OCI-LY7 (cell line): Measurements from ENCODE around the gene FLG. TPM values are rescaled to one million over a fixed set of nuclear protein-coding genes. Genes with fewer than 3 reads are reported as not detected.
A peak's percentile ranks its signal among the peaks of the same experiment; 100 is the strongest.

Experiments used
- BruUV-seq: library from RNA; stranded (reverse); fragments of 400-500 nt; replicated peaks from 2 replicates; lab custom pipeline; 2021; lab: Mats Ljungman, UMichigan
- CTCF ChIA-PET: fragments of 300-600 bp; sonication (Branson Sonifier 250); formaldehyde crosslinking; loops from one replicate; lab custom pipeline; 2022; ENCODE audit warnings: antibody characterized with exemption; ENCODE audit not compliant: unreplicated experiment; lab: Charles Lee
- POLR2A ChIA-PET: fragments of 300-600 bp; sonication (Branson Sonifier 250); formaldehyde crosslinking; loops from one replicate; lab custom pipeline; 2022; ENCODE audit warnings: antibody characterized with exemption; lab: Charles Lee
- DNase-seq: peaks from one replicate; pipeline ENCODE4 v3.0.0-alpha.2; 2015; ENCODE audit warnings: low spot score
- H2AFZ ChIP-seq: fragments of 200-600 bp; sonication (generic), shearing (Covaris generic); 2 replicates; pipeline ENCODE4 v1.6.1; 2014; ENCODE audit warnings: mild to moderate bottlenecking, antibody characterized with exemption, low read length, moderate library complexity
- H3K27ac ChIP-seq: fragments of 200-600 bp; sonication (generic); 2 replicates; pipeline ENCODE4 v1.5.1; 2014; ENCODE audit warnings: mixed run types, low read depth, mild to moderate bottlenecking, moderate library complexity, low read length, inconsistent platforms; ENCODE audit not compliant: poor library complexity, severe bottlenecking
- H3K36me3 ChIP-seq: fragments of 200-600 bp; sonication (generic); 2 replicates; pipeline ENCODE4 v1.6.1; 2014; ENCODE audit warnings: mild to moderate bottlenecking, antibody characterized with exemption, low read length, moderate library complexity, mixed read lengths; ENCODE audit not compliant: insufficient read depth
- H3K4me1 ChIP-seq: fragments of 200-600 bp; sonication (generic); 2 replicates; pipeline ENCODE4 v1.5.1; 2014; ENCODE audit warnings: mild to moderate bottlenecking, low read length; ENCODE audit not compliant: insufficient read depth, poor library complexity, severe bottlenecking
- H3K4me2 ChIP-seq: fragments of 200-600 bp; sonication (generic); 2 replicates; pipeline ENCODE4 v1.6.1; 2014; ENCODE audit warnings: mild to moderate bottlenecking, low read length
- H3K4me3 ChIP-seq: fragments of 200-600 bp; sonication (generic); 2 replicates; pipeline ENCODE4 v1.5.1; 2014; ENCODE audit warnings: mild to moderate bottlenecking, low read depth, low read length; ENCODE audit not compliant: poor library complexity, severe bottlenecking
- H3K79me2 ChIP-seq: fragments of 200-600 bp; sonication (generic); 2 replicates; pipeline ENCODE4 v1.6.1; 2016; ENCODE audit warnings: low read depth, mild to moderate bottlenecking, low read length, moderate library complexity, mixed read lengths; ENCODE audit not compliant: insufficient read depth
- H3K9me2 ChIP-seq: fragments of 200-600 bp; sonication (generic); 2 replicates; pipeline ENCODE4 v1.6.1; 2016; ENCODE audit warnings: mild to moderate bottlenecking, low read length, mixed read lengths; ENCODE audit not compliant: insufficient read depth
- H3K9me3 ChIP-seq: fragments of 200-600 bp; sonication (generic); 2 replicates; pipeline ENCODE4 v1.6.1; 2014; ENCODE audit warnings: mild to moderate bottlenecking, mixed run types, low read length, mixed read lengths
- H4K20me1 ChIP-seq: fragments of 200-600 bp; sonication (generic); 2 replicates; pipeline ENCODE4 v1.6.1; 2014; ENCODE audit warnings: mild to moderate bottlenecking, antibody characterized with exemption, low read length, moderate library complexity, mixed read lengths; ENCODE audit not compliant: insufficient read depth
- CTCF ChIP-seq: fragments of 200-600 bp; sonication (generic); conservative IDR thresholded peaks from 2 replicates; pipeline ENCODE4 v1.5.1; 2014; ENCODE audit warnings: mild to moderate bottlenecking, antibody characterized with exemption, low read length, moderate library complexity, mixed read lengths
- EZH2phosphoT487 ChIP-seq: fragments of 200-600 bp; sonication (generic); IDR thresholded peaks from 2 replicates; pipeline ENCODE4 v1.6.1; 2018; ENCODE audit warnings: low read depth, borderline replicate concordance, mild to moderate bottlenecking, mixed run types, antibody characterized with exemption, low read length, moderate library complexity, mixed read lengths
- intact Hi-C: fragments of 100-400 bp; cut with micrococcal nuclease; formaldehyde crosslinking; loops from one replicate; pipeline ENCODE4 v1.10.0; 2022; ENCODE audit not compliant: unreplicated experiment
- total RNA-seq, 2 experiments: library from RNA; depleted of rRNA in 1 of 2; stranded (reverse); fragments of >200 nt in 1 of 2; shearing (Covaris generic) in 1 of 2; gene quantifications; 2 replicates each; pipeline ENCODE4 v1.2.3, GENCODE V29; 2014 to 2022

FLG gene
- total RNA-seq, 2 experiments from 2014 or later: not detected

- Histone ChIP-seq H3K36me3 (no peaks in the 10 kb centered on the region), H4K20me1 (no peaks in the 10 kb centered on the region), H3K4me2 (no peak overlapping the region), H3K4me1 (no peaks in the 10 kb centered on the region), H2AFZ (no peak overlapping the region), H3K27ac (no peak overlapping the region), H3K4me3 (no peak overlapping the region), H3K9me2 (no peaks in the 10 kb centered on the region), H3K79me2 (no peaks in the 10 kb centered on the region), H3K9me3 (no peaks in the 10 kb centered on the region)
- ChIA-PET CTCF (no interaction called here), POLR2A (no interaction called here)
- DNase-seq: no peak
- intact Hi-C loops: loop anchor here (5.0 kb wide), 2 partner anchors 108 to 297 kb away; no protein-coding TSS in a partner anchor
- TF ChIP-seq EZH2phosphoT487 (no peak), CTCF (no peak)
- BruUV-seq: no TSS peak
Measured at GRCh38 chr1:152349611-152350010, 24.6 kb upstream of the FLG start.

- Histone ChIP-seq H3K79me2 (no peaks in the 10 kb centered on the region), H2AFZ (no peak overlapping the region), H3K9me2 (no peaks in the 10 kb centered on the region), H3K36me3 (no peaks in the 10 kb centered on the region), H4K20me1 (no peaks in the 10 kb centered on the region), H3K9me3 (no peaks in the 10 kb centered on the region), H3K4me1 (no peaks in the 10 kb centered on the region), H3K27ac (no peak overlapping the region), H3K4me2 (no peak overlapping the region), H3K4me3 (no peak overlapping the region)
- DNase-seq: peak; percentile 1
- CTCF ChIA-PET: no interaction called here
- peak; percentile 67 for TF ChIP-seq CTCF
- no peak for TF ChIP-seq EZH2phosphoT487
- intact Hi-C loops: loop anchor here (5.0 kb wide), 2 partner anchors 109 to 296 kb away; no protein-coding TSS in a partner anchor
- POLR2A ChIA-PET: no interaction called here
- no TSS peak for BruUV-seq
Measured at GRCh38 chr1:152348447-152348846, 23.4 kb upstream of the FLG start.

- Histone ChIP-seq H3K36me3 (no peaks in the 10 kb centered on the region), H4K20me1 (no peaks in the 10 kb centered on the region), H3K4me2 (no peak overlapping the region), H3K4me1 (no peaks in the 10 kb centered on the region), H3K79me2 (no peaks in the 10 kb centered on the region), H3K9me2 (no peaks in the 10 kb centered on the region), H3K27ac (no peak overlapping the region), H3K4me3 (no peak overlapping the region), H3K9me3 (no peaks in the 10 kb centered on the region), H2AFZ (no peak overlapping the region)
- peak; percentile 58 for DNase-seq
- intact Hi-C loops: loop anchor here (5.0 kb wide), 2 partner anchors 110 to 295 kb away; no protein-coding TSS in a partner anchor
- peak; percentile 92 for TF ChIP-seq CTCF
- TF ChIP-seq EZH2phosphoT487: no peak
- POLR2A ChIA-PET: interaction anchor here (0.7 kb wide), 1 partner anchor 531 kb away, joined by 3 read pairs; the partner anchor contains the start of gene SMCP
- CTCF ChIA-PET: interaction anchor here (1.0 kb wide), 1 partner anchor 111 kb away, joined by 3 read pairs; no protein-coding TSS in a partner anchor
- no TSS peak for BruUV-seq
Measured at GRCh38 chr1:152347116-152347728, 22.2 kb upstream of the FLG start.
